ENCODE measurements around the gene ANKRD2. TPM values are rescaled to one million over a fixed set of nuclear protein-coding genes. Genes with fewer than 3 reads are reported as not detected.

The ANKRD2 gene
- total RNA-seq, 1 donor from 2014 or later, result 0.98 TPM

- no peaks in the 10 kb centered on the region for H3K36me3 ChIP-seq
- H3K27me3 ChIP-seq, result no peaks in the 10 kb centered on the region
- no peak overlapping the region for H3K4me3 ChIP-seq
- no peaks in the 10 kb centered on the region for H3K9me3 ChIP-seq
- no peak for ATAC-seq
- intact Hi-C loops (cut with DNase I), result no loop called here
- H3K4me1 ChIP-seq, result no peaks in the 10 kb centered on the region
- no peak for DNase-seq
- no peak for TF ChIP-seq CTCF (IDR thresholded peaks at IDR 0.05)
- no peak overlapping the region for H3K27ac ChIP-seq
Measured at GRCh38 chr10:97593421-97593820, 20.8 kb downstream of the ANKRD2 start.

- TF ChIP-seq CTCF (IDR thresholded peaks at IDR 0.05), result no peak
- H3K27me3 ChIP-seq, result no peaks in the 10 kb centered on the region
- peak overlapping the region; percentile 44 for H3K27ac ChIP-seq
- H3K4me3 ChIP-seq, result no peak overlapping the region
- H3K9me3 ChIP-seq, result no peaks in the 10 kb centered on the region
- DNase-seq, result no peak
- intact Hi-C loops (cut with DNase I), result no loop called here
- no peaks in the 10 kb centered on the region for H3K36me3 ChIP-seq
- ATAC-seq, result peak; percentile 76
- H3K4me1 ChIP-seq, result no peaks in the 10 kb centered on the region
Measured at GRCh38 chr10:97596101-97597082, 23.8 kb downstream of the ANKRD2 start.

GRCh38 chr10:97597778-97598177 lies 25.2 kb downstream of the ANKRD2 start:
- no peak for ATAC-seq
- Histone ChIP-seq H3K27ac (peak overlapping the region; percentile 6), H3K4me3 (no peak overlapping the region), H3K27me3 (no peaks in the 10 kb centered on the region), H3K9me3 (no peaks in the 10 kb centered on the region), H3K4me1 (no peaks in the 10 kb centered on the region), H3K36me3 (no peaks in the 10 kb centered on the region)
- DNase-seq, result no peak
- intact Hi-C loops (cut with DNase I), result no loop called here
- no peak for TF ChIP-seq CTCF (IDR thresholded peaks at IDR 0.05)

GRCh38 chr10:97598407-97599271 lies 26.1 kb downstream of the ANKRD2 start:
- no peaks in the 10 kb centered on the region for H3K4me1 ChIP-seq
- intact Hi-C loops (cut with DNase I), result no loop called here
- H3K4me3 ChIP-seq, result no peak overlapping the region
- TF ChIP-seq CTCF (IDR thresholded peaks at IDR 0.05), result no peak
- H3K36me3 ChIP-seq, result no peaks in the 10 kb centered on the region
- no peak overlapping the region for H3K27ac ChIP-seq
- ATAC-seq (no peak), DNase-seq (no peak)
- no peaks in the 10 kb centered on the region for H3K9me3 ChIP-seq
- no peaks in the 10 kb centered on the region for H3K27me3 ChIP-seq

GRCh38 chr10:97599272-97599619 lies 26.7 kb downstream of the ANKRD2 start:
- Histone ChIP-seq H3K9me3 (no peaks in the 10 kb centered on the region), H3K36me3 (no peaks in the 10 kb centered on the region), H3K4me3 (no peak overlapping the region), H3K27ac (no peak overlapping the region), H3K4me1 (no peaks in the 10 kb centered on the region), H3K27me3 (no peaks in the 10 kb centered on the region)
- ATAC-seq (no peak), DNase-seq (no peak)
- no peak for TF ChIP-seq CTCF (IDR thresholded peaks at IDR 0.05)
- intact Hi-C loops (cut with DNase I), result no loop called here

Data from upper lobe of right lung (tissue), 1 donor.